Left ventricle myocardium inferior (tissue), 1 donor: ENCODE results near the gene PSMA3. TPM values are rescaled to one million over a fixed set of nuclear protein-coding genes. Genes with fewer than 3 reads are reported as not detected.
A peak's percentile ranks its signal among the peaks of the same experiment; 100 is the strongest.

Source experiments
- DNase-seq: peaks from one replicate; pipeline ENCODE4 v3.0.0-alpha.2; 2020
- H3K27ac ChIP-seq: fragments of 200-600 bp; replicated peaks from 2 replicates; pipeline ENCODE4 v1.8.0; 2021
- H3K27me3 ChIP-seq: fragments of 200-600 bp; 2 replicates; pipeline ENCODE4 v1.8.0; 2021; ENCODE audit warnings: low read depth
- H3K36me3 ChIP-seq: fragments of 200-600 bp; 2 replicates; pipeline ENCODE4 v1.8.0; 2021
- H3K4me1 ChIP-seq: fragments of 200-600 bp; 2 replicates; pipeline ENCODE4 v1.8.0; 2021
- H3K4me3 ChIP-seq: fragments of 200-600 bp; 2 replicates; pipeline ENCODE4 v1.8.0; 2021; ENCODE audit warnings: mild to moderate bottlenecking, moderate library complexity
- H3K9me3 ChIP-seq: fragments of 200-600 bp; replicated peaks from 2 replicates; pipeline ENCODE4 v1.8.0; 2021
- CTCF ChIP-seq: fragments of 200-600 bp; IDR thresholded peaks from 2 replicates; pipeline ENCODE4 v1.8.0; 2021; ENCODE audit warnings: antibody characterized with exemption, mild to moderate bottlenecking, borderline replicate concordance
- intact Hi-C: fragments of 100-400 bp; cut with micrococcal nuclease; formaldehyde crosslinking; loops from one replicate; pipeline ENCODE4 v1.11.0; 2022
- long read RNA-seq: library from polyadenylated mRNA; unstranded; transcript quantifications from one replicate; pipeline ENCODE4 v2.0.0, GENCODE V29; 2021
- total RNA-seq: library from RNA; stranded (reverse); fragmentation: NEBNext Ultra II Directional; extraction: Animal tissue kit (Norgen Biotek cat#: 25700); gene quantifications from one replicate; pipeline ENCODE4 v1.2.1, GENCODE V29; 2021
- donor health status: DM: no; HTN: yes; CAD: no; lungs with severe emphysema.

The PSMA3 gene
- 161 TPM for total RNA-seq
- long read RNA-seq, transcript PSMA3-201 (11 exons, 970 nt) = major isoform, 52 of 59 reads
- long read RNA-seq, partial matches to known transcripts = 2 of 59 reads
- long read RNA-seq, other reads (novel, unspliced or antisense) = 5 of 59 reads

- Histone ChIP-seq H3K36me3 (peaks cover 18% of the 10 kb centered on the region), H3K27ac (peak within 1 kb of the TSS; percentile 95), H3K4me3 (peak within 1 kb of the TSS; percentile 86), H3K27me3 (no peaks in the 10 kb centered on the region), H3K9me3 (no peaks in the 10 kb centered on the region), H3K4me1 (peaks cover 55% of the 10 kb centered on the region)
- no peak for TF ChIP-seq CTCF
- DNase-seq = peak; percentile 97
- intact Hi-C loops = no loop called here
Observed at GRCh38 chr14:58244556-58245387, at the start of gene PSMA3. PSMA3 (plus strand) TSS chr14:58244843; CDS start chr14:58244921, 78 bp downstream.

- intact Hi-C loops = no loop called here
- Histone ChIP-seq H3K4me1 (peaks cover 26% of the 10 kb centered on the region), H3K9me3 (no peaks in the 10 kb centered on the region), H3K4me3 (no peak overlapping the region), H3K27ac (no peak overlapping the region), H3K36me3 (no peaks in the 10 kb centered on the region), H3K27me3 (no peaks in the 10 kb centered on the region)
- no peak for TF ChIP-seq CTCF
- no peak for DNase-seq
Observed at GRCh38 chr14:58196198-58196597, 48.4 kb upstream of the PSMA3 start.

GRCh38 chr14:58198086-58198485, 46.6 kb upstream of the PSMA3 start:
- no peak for TF ChIP-seq CTCF
- no peaks in the 10 kb centered on the region for H3K27me3 ChIP-seq
- no peak overlapping the region for H3K27ac ChIP-seq
- no peak overlapping the region for H3K4me3 ChIP-seq
- no peaks in the 10 kb centered on the region for H3K9me3 ChIP-seq
- H3K36me3 ChIP-seq = peaks cover 4% of the 10 kb centered on the region
- peaks cover 28% of the 10 kb centered on the region for H3K4me1 ChIP-seq
- DNase-seq = no peak
- intact Hi-C loops = no loop called here

- H3K4me1 ChIP-seq = peaks cover 28% of the 10 kb centered on the region
- peak; percentile 88 for DNase-seq
- no peak for TF ChIP-seq CTCF
- no peaks in the 10 kb centered on the region for H3K9me3 ChIP-seq
- H3K27ac ChIP-seq = peak within 1 kb of the TSS; percentile 96
- intact Hi-C loops = loop anchor here (10.0 kb wide), 1 partner anchor 125 kb away; no protein-coding TSS in a partner anchor
- no peaks in the 10 kb centered on the region for H3K27me3 ChIP-seq
- peaks cover 22% of the 10 kb centered on the region for H3K36me3 ChIP-seq
- H3K4me3 ChIP-seq = peak within 1 kb of the TSS; percentile 94
Observed at GRCh38 chr14:58199726-58200479, 44.7 kb upstream of the PSMA3 start, which contains the start of gene ACTR10. ACTR10 (plus strand) TSS chr14:58200149; CDS start chr14:58200218, 69 bp downstream.

- no peak for TF ChIP-seq CTCF
- H3K9me3 ChIP-seq = no peaks in the 10 kb centered on the region
- no peak for DNase-seq
- intact Hi-C loops = loop anchor here (10.0 kb wide), 1 partner anchor 124 kb away; no protein-coding TSS in a partner anchor
- H3K4me1 ChIP-seq = peaks cover 28% of the 10 kb centered on the region
- H3K27ac ChIP-seq = peak overlapping the region; percentile 96
- H3K27me3 ChIP-seq = no peaks in the 10 kb centered on the region
- H3K36me3 ChIP-seq = peaks cover 26% of the 10 kb centered on the region
- peak overlapping the region; percentile 94 for H3K4me3 ChIP-seq
Observed at GRCh38 chr14:58200480-58200841, 44.2 kb upstream of the PSMA3 start.
